SK-N-SH treated with all-trans-retinoic acid at 6 μM for 48 hours (cell line): Measurements from ENCODE around the gene WDR90.

Source experiments
- ARNTL ChIP-seq: fragments of 450-650 bp; formaldehyde crosslinking; IDR thresholded peaks from 2 replicates; pipeline ENCODE4 v1.5.0; 2020; ENCODE audit warnings: low read depth, mild to moderate bottlenecking, moderate library complexity, borderline replicate concordance
- OSR1 ChIP-seq: fragments of 250-450 bp; sonication (Bioruptor Pico); IDR thresholded peaks from 2 replicates; pipeline ENCODE4 v1.8.0; 2022; ENCODE audit warnings: moderate library complexity, mild to moderate bottlenecking, inconsistent platforms
- ZC3H10 ChIP-seq: fragments of 250-450 bp; sonication (Bioruptor Pico); IDR thresholded peaks from 2 replicates; pipeline ENCODE4 v1.5.1; 2021; ENCODE audit warnings: mild to moderate bottlenecking, moderate library complexity
- ZFP3 ChIP-seq: fragments of 250-450 bp; sonication (Bioruptor Pico); IDR thresholded peaks from 2 replicates; pipeline ENCODE4 v1.5.0; 2020; ENCODE audit warnings: mild to moderate bottlenecking, moderate library complexity
- ZFP30 ChIP-seq: fragments of 450-650 bp; formaldehyde crosslinking; IDR thresholded peaks from 2 replicates; pipeline ENCODE4 v1.5.0; 2022; ENCODE audit warnings: mild to moderate bottlenecking, moderate library complexity
- ZNF565 ChIP-seq: fragments of 450-650 bp; formaldehyde crosslinking; conservative IDR thresholded peaks from 2 replicates; pipeline ENCODE4 v1.5.0; 2020; ENCODE audit warnings: low read depth, mild to moderate bottlenecking, moderate library complexity
- TF ChIP-seq, protein P1 (sequence below): fragments of 250-450 bp; sonication (Bioruptor Pico); IDR thresholded peaks from 2 replicates; pipeline ENCODE4 v1.8.0; 2020; ENCODE audit warnings: mild to moderate bottlenecking, moderate library complexity, borderline replicate concordance
- TF ChIP-seq, protein P2 (sequence below): fragments of 250-450 bp; sonication (Bioruptor Pico); IDR thresholded peaks from 2 replicates; pipeline ENCODE4 v1.5.1; 2020; ENCODE audit warnings: low read depth, mild to moderate bottlenecking, moderate library complexity
- TF ChIP-seq, protein P3 (sequence below): fragments of 250-450 bp; sonication (Bioruptor Pico); IDR thresholded peaks from 2 replicates; pipeline ENCODE4 v1.5.1; 2021; ENCODE audit warnings: mild to moderate bottlenecking, moderate library complexity

- TF ChIP-seq ZFP3 (no peak), ZC3H10 (CRISPR knock-in tag) (no peak), ZFP30 (CRISPR knock-in tag) (no peak), ZNF565 (no peak), ARNTL (no peak), OSR1 (no peak)
- TF ChIP-seq, protein P1, sequence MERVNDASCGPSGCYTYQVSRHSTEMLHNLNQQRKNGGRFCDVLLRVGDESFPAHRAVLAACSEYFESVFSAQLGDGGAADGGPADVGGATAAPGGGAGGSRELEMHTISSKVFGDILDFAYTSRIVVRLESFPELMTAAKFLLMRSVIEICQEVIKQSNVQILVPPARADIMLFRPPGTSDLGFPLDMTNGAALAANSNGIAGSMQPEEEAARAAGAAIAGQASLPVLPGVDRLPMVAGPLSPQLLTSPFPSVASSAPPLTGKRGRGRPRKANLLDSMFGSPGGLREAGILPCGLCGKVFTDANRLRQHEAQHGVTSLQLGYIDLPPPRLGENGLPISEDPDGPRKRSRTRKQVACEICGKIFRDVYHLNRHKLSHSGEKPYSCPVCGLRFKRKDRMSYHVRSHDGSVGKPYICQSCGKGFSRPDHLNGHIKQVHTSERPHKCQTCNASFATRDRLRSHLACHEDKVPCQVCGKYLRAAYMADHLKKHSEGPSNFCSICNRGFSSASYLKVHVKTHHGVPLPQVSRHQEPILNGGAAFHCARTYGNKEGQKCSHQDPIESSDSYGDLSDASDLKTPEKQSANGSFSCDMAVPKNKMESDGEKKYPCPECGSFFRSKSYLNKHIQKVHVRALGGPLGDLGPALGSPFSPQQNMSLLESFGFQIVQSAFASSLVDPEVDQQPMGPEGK (CRISPR knock-in tag) = no peak
- TF ChIP-seq, protein P2, sequence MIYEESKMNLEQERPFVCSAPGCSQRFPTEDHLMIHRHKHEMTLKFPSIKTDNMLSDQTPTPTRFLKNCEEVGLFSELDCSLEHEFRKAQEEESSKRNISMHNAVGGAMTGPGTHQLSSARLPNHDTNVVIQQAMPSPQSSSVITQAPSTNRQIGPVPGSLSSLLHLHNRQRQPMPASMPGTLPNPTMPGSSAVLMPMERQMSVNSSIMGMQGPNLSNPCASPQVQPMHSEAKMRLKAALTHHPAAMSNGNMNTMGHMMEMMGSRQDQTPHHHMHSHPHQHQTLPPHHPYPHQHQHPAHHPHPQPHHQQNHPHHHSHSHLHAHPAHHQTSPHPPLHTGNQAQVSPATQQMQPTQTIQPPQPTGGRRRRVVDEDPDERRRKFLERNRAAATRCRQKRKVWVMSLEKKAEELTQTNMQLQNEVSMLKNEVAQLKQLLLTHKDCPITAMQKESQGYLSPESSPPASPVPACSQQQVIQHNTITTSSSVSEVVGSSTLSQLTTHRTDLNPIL (CRISPR knock-in tag) = no peak
- TF ChIP-seq, protein P3, sequence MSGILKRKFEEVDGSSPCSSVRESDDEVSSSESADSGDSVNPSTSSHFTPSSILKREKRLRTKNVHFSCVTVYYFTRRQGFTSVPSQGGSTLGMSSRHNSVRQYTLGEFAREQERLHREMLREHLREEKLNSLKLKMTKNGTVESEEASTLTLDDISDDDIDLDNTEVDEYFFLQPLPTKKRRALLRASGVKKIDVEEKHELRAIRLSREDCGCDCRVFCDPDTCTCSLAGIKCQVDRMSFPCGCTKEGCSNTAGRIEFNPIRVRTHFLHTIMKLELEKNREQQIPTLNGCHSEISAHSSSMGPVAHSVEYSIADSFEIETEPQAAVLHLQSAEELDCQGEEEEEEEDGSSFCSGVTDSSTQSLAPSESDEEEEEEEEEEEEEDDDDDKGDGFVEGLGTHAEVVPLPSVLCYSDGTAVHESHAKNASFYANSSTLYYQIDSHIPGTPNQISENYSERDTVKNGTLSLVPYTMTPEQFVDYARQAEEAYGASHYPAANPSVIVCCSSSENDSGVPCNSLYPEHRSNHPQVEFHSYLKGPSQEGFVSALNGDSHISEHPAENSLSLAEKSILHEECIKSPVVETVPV = no peak
Observed at GRCh38 chr16:634051-634670, 15.0 kb upstream of the WDR90 start.
